IMR-90 (cell line): Measurements from ENCODE around the gene EMID1.

ENCODE experiments used
- CEBPB ChIP-seq: IDR thresholded peaks from 2 replicates; pipeline ENCODE4 v1.6.1; 2012; ENCODE audit warnings: low read depth, low read length, improper control_type of control experiment
- CTCF ChIP-seq: conservative IDR thresholded peaks from 2 replicates; pipeline ENCODE4 v1.5.1; 2012; ENCODE audit warnings: mild to moderate bottlenecking, low read depth, low read length, improper control_type of control experiment
- MAZ ChIP-seq: IDR thresholded peaks from 2 replicates; pipeline ENCODE4 v1.6.1; 2012; ENCODE audit warnings: low read depth, mild to moderate bottlenecking, low read length, improper control_type of control experiment, moderate library complexity, borderline replicate concordance
- POLR2A ChIP-seq: IDR thresholded peaks from 2 replicates; pipeline ENCODE4 v1.6.1; 2012; ENCODE audit warnings: mild to moderate bottlenecking, low read depth, low read length
- RAD21 ChIP-seq: IDR thresholded peaks from 2 replicates; pipeline ENCODE4 v1.6.1; 2012; ENCODE audit warnings: low read length, improper control_type of control experiment
- SMC3 ChIP-seq: fragments of 150-350 bp; IDR thresholded peaks from 2 replicates; pipeline ENCODE4 v1.6.1; 2016; ENCODE audit warnings: low read depth, mild to moderate bottlenecking, antibody characterized with exemption, low read length, moderate library complexity
- USF2 ChIP-seq: fragments of 150-350 bp; IDR thresholded peaks from 2 replicates; pipeline ENCODE4 v1.6.1; 2017; ENCODE audit warnings: mild to moderate bottlenecking, antibody characterized with exemption, low read length, low read depth

GRCh38 chr22:29258407-29259252, 52.9 kb downstream of the EMID1 start:
- TF ChIP-seq SMC3 = no peak
- TF ChIP-seq CTCF = no peak
- no peak for TF ChIP-seq POLR2A
- no peak for TF ChIP-seq CEBPB
- no peak for TF ChIP-seq RAD21
- TF ChIP-seq MAZ = no peak
- no peak for TF ChIP-seq USF2
